Muscle of leg (tissue), 11 donors: ENCODE data around the gene TUT4. TPM values are rescaled to one million over a fixed set of nuclear protein-coding genes. Genes with fewer than 3 reads are reported as not detected.
A peak's percentile ranks its signal among the peaks of the same experiment; 100 is the strongest.

ENCODE experiments used
- DNase-seq: peaks from one replicate; pipeline ENCODE4 v3.0.0; 2013
- H3K27ac ChIP-seq: one replicate; pipeline ENCODE4 v1.5.1; 2013; ENCODE audit warnings: mild to moderate bottlenecking, low read length, control low read depth
- H3K27me3 ChIP-seq: one replicate; pipeline ENCODE4 v1.6.1; 2013; ENCODE audit warnings: low read length; ENCODE audit not compliant: control insufficient read depth, insufficient read depth
- H3K36me3 ChIP-seq: one replicate; pipeline ENCODE4 v1.6.1; 2013; ENCODE audit warnings: low read length; ENCODE audit not compliant: control insufficient read depth, insufficient read depth
- H3K4me1 ChIP-seq: one replicate; pipeline ENCODE4 v1.6.1; 2013; ENCODE audit warnings: low read length; ENCODE audit not compliant: control insufficient read depth, insufficient read depth
- H3K4me3 ChIP-seq: one replicate; pipeline ENCODE4 v1.5.1; 2013; ENCODE audit warnings: low read length, control low read depth
- H3K9me3 ChIP-seq: replicated peaks from 2 replicates; pipeline ENCODE4 v1.6.1; 2013; ENCODE audit warnings: low read depth, low read length; ENCODE audit not compliant: control insufficient read depth
- WGBS: methylation state at CpG from one replicate; pipeline ENCODE4 v1.1.5; 2013; ENCODE audit warnings: missing lambda C conversion rate; ENCODE audit not compliant: insufficient coverage; 5-methylcytosine and 5-hydroxymethylcytosine counted together
- polyA plus RNA-seq, 8 donors: library from polyadenylated mRNA; unstranded; fragments of 120-200 nt; gene quantifications; one replicate each; pipeline versions ENCODE4 v1.2.1 to v1.2.3, GENCODE V29; 2013; ENCODE audit warnings: inconsistent platforms in 1 of 8, low replicate concordance in 1 of 8; ENCODE audit not compliant: insufficient read length in 8 of 8, insufficient read depth in 1 of 8
- total RNA-seq: library from RNA; stranded (reverse); fragments of 120-200 nt; gene quantifications from one replicate; pipeline ENCODE4 v1.2.4, GENCODE V29; 2013

Gene TUT4
- total and polyA plus RNA-seq, 9 donors, result 51.8 to 121 (median 70.6) TPM

DNA sequence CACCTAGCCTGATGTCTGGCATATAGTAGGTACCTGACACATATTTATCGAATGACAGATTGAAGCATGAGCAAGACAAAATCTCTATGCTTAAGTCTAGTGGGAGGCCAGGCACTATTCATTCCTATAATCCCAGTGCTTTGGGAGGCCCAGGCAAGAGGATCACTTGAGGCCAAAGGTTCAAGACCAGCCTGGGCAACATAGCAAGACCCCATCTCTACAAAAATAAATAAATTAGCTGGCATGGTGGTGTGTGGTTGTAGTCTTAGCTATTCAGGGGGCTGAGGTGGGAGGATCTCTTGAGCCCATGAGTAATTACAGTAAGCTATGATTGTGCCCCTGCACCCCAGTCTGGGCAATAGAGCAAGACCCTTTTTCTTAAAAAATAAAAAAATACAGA lies 23.2 kb upstream of the TUT4 start:
- Histone ChIP-seq H3K4me3 (no peak overlapping the region), H3K9me3 (peaks cover 2% of the 10 kb centered on the region), H3K27ac (no peak overlapping the region), H3K4me1 (no peaks in the 10 kb centered on the region), H3K36me3 (no peaks in the 10 kb centered on the region), H3K27me3 (no peaks in the 10 kb centered on the region)
- no peak for DNase-seq
- 100% methylated on average over 1 of the region's 1 CpG for WGBS

DNA sequence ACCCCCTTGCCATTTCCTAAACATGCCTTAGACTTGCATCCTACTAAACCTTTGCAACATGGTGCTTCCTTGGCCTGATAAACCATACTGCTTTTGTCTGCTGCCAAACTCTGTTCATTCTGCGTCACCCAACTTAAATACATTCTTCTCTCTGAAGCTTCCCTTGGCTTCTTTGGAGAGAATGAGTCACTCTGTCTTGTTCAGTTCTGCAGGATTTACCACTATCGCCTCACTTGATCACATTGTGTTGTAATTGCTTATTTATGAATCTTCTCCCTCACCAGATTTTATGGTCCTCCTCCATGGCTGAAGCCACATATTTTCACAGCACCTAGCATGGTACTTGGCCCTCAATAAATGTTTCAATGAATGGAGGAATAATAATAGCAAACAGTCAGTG lies 21.7 kb upstream of the TUT4 start:
- H3K4me3 ChIP-seq, result no peak overlapping the region
- no CpG with 5 or more reads among the region's 2 CpGs for WGBS
- no peak overlapping the region for H3K27ac ChIP-seq
- DNase-seq, result peak; percentile 53
- H3K36me3 ChIP-seq, result no peaks in the 10 kb centered on the region
- H3K4me1 ChIP-seq, result peaks cover 5% of the 10 kb centered on the region
- peaks cover 2% of the 10 kb centered on the region for H3K9me3 ChIP-seq
- no peaks in the 10 kb centered on the region for H3K27me3 ChIP-seq

DNA sequence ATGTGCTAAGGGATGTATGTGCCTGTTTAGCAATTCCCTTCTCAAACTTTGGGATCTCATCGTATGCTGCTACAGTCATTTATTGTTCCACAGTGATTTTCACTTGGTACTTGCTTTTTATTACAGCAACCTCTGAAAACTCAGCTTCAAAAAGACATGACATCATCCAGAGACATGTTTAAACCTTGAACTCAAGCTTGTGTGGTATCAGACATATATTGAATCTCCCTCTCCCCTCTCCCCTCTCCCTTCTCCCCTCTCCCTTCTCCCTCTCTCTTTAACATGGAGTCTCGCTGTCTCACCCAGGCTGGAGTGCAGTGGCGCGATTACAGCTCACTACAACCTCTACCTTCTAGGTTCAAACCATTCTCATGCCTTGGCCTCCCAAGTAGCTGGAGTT lies 19.5 kb upstream of the TUT4 start:
- DNase-seq, result no peak
- Histone ChIP-seq H3K9me3 (peaks cover 2% of the 10 kb centered on the region), H3K4me3 (no peak overlapping the region), H3K27me3 (no peaks in the 10 kb centered on the region), H3K4me1 (peaks cover 12% of the 10 kb centered on the region), H3K36me3 (no peaks in the 10 kb centered on the region), H3K27ac (no peak overlapping the region)
- 100% methylated on average over 3 of the region's 4 CpGs for WGBS

GRCh38 chr1:52571783-52572182 lies 18.9 kb upstream of the TUT4 start:
- Histone ChIP-seq H3K9me3 (peaks cover 2% of the 10 kb centered on the region), H3K4me1 (peaks cover 12% of the 10 kb centered on the region), H3K4me3 (no peak overlapping the region), H3K27ac (no peak overlapping the region), H3K36me3 (no peaks in the 10 kb centered on the region), H3K27me3 (no peaks in the 10 kb centered on the region)
- WGBS, result 40% methylated on average over 1 of the region's 1 CpG
- no peak for DNase-seq

DNA sequence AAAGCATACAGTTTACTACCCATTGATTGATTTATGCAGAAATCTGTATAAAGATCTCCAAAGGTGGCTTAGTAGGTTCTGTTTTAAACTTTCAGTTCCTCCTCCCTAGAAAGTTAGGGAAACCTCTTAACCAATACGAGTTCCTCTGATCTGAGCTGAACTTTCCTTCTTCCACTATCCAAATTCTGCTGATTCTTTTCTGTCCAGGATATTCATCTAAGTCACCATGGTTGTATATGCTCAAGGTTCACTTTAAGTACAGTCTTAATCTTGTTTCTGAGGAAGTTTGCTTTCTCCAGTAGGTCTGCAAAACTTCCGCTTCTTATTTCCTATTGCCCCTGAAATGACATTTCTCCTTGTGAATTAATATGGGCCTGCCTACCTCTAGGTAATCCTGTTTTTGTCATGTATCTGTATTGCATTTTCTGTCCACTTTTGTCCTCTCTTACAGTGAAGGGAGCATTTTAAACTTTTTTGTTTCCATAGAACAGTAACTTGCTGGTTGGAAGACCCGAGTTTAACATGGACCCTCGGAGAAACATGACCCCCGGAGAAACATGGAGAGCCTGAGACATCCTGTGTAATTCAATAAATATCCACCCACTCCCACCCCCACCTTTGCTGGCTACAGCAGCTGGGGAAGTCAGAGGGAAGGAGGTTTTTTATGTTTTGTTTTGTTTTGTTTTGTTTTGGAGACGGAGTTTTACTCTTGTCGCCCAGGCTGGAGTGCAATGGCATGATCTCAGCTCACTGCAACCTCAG lies 16.7 kb upstream of the TUT4 start:
- H3K4me3 ChIP-seq, result no peak overlapping the region
- DNase-seq, result peak; percentile 57
- peaks cover 2% of the 10 kb centered on the region for H3K9me3 ChIP-seq
- no peaks in the 10 kb centered on the region for H3K36me3 ChIP-seq
- 0% methylated on average over 1 of the region's 7 CpGs for WGBS
- H3K27me3 ChIP-seq, result no peaks in the 10 kb centered on the region
- H3K4me1 ChIP-seq, result peaks cover 12% of the 10 kb centered on the region
- peak overlapping the region; percentile 45 for H3K27ac ChIP-seq

DNA sequence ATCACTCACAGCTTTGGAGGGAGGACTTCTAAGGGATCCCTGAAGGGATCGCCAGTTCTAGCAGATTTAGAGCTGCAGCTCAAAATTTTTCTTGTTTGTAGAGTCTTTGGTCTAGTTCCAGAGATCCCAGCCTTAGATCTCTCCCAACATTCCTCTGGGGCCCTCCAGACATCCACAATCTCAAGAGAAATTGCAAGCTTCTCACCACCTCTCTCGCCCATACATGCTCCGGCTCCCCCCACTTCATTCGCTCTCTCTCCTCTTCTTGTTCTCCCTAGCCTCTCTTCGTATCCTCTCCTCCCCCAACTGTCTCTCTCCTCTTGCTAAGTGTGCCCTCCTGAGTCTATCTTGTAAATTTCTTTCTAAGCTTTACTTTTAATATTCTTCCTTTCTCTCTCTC lies 15.1 kb upstream of the TUT4 start:
- peaks cover 12% of the 10 kb centered on the region for H3K4me1 ChIP-seq
- peaks cover 2% of the 10 kb centered on the region for H3K9me3 ChIP-seq
- no peak for DNase-seq
- H3K36me3 ChIP-seq, result no peaks in the 10 kb centered on the region
- H3K27ac ChIP-seq, result peak overlapping the region; percentile 6
- no peaks in the 10 kb centered on the region for H3K27me3 ChIP-seq
- WGBS, result 12% methylated on average over 4 of the region's 5 CpGs
- H3K4me3 ChIP-seq, result no peak overlapping the region

DNA sequence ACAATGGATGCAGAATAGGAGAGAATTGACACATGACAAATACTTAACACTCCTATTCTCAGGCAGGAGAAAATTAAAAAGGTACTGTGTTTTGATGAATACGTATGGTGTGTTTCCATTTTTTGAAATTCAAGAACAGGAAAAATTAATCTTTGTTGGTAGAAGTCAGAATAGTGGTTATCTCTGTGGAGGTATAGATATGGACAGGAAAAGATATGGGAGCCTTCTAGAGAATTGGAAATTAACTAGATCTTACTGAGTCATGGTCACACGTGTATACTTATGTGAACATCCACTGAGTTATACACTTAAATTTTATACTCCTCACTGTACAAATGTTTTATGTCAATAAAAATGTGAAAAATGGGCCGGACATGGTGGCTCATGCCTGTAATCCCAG lies 9.9 kb upstream of the TUT4 start:
- H3K27me3 ChIP-seq, result no peaks in the 10 kb centered on the region
- H3K36me3 ChIP-seq, result no peaks in the 10 kb centered on the region
- H3K4me1 ChIP-seq, result peaks cover under 1% of the 10 kb centered on the region
- no peak for DNase-seq
- no peaks in the 10 kb centered on the region for H3K9me3 ChIP-seq
- no CpG with 5 or more reads among the region's 3 CpGs for WGBS
- H3K4me3 ChIP-seq, result no peak overlapping the region
- no peak overlapping the region for H3K27ac ChIP-seq

- H3K4me1 ChIP-seq, result peaks cover 1% of the 10 kb centered on the region
- no peaks in the 10 kb centered on the region for H3K9me3 ChIP-seq
- H3K27me3 ChIP-seq, result no peaks in the 10 kb centered on the region
- no peaks in the 10 kb centered on the region for H3K36me3 ChIP-seq
- H3K4me3 ChIP-seq, result no peak overlapping the region
- no peak overlapping the region for H3K27ac ChIP-seq
- WGBS, result no CpG with 5 or more reads among the region's 2 CpGs
- DNase-seq, result no peak
These were observed 7.0 kb upstream of the TUT4 start for GRCh38 chr1:52559875-52560274.

DNA sequence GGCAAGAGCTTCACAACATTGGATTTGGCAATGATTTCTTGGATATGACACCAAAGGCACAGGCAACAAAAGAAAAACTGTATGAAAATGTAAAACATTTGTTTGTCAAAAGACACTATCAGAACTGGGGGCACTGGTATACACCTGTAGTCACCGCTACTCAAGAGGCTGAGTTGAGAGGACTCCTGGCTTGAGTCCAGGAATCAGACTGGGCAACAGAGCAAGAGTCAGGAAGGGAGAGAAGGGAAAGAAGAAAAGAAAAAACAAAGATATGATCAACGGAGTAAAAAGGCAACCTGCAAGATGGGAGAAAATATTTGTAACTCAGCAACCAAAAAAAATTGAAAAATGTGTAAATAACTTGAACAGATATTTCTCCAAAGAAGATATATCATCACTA lies 6.0 kb upstream of the TUT4 start:
- H3K9me3 ChIP-seq, result no peaks in the 10 kb centered on the region
- H3K27me3 ChIP-seq, result no peaks in the 10 kb centered on the region
- no peak overlapping the region for H3K4me3 ChIP-seq
- no peaks in the 10 kb centered on the region for H3K36me3 ChIP-seq
- peaks cover 9% of the 10 kb centered on the region for H3K4me1 ChIP-seq
- no peak overlapping the region for H3K27ac ChIP-seq
- no peak for DNase-seq
- WGBS, result 100% methylated on average over 1 of the region's 2 CpGs

GRCh38 chr1:52556641-52557360 lies 3.9 kb upstream of the TUT4 start:
- Histone ChIP-seq H3K27ac (no peak overlapping the region), H3K4me3 (no peak overlapping the region), H3K4me1 (peaks cover 11% of the 10 kb centered on the region), H3K9me3 (no peaks in the 10 kb centered on the region), H3K27me3 (no peaks in the 10 kb centered on the region), H3K36me3 (no peaks in the 10 kb centered on the region)
- DNase-seq, result no peak
- no CpG with 5 or more reads among the region's 4 CpGs for WGBS
